ENCODE data around the gene MAIP1.

Gene MAIP1

GRCh38 chr2:199955339-199956061 is at the start of gene MAIP1, which contains the start of gene TYW5:
TSS of gene MAIP1 (plus strand) at chr2:199955582. CDS start at chr2:199955799, 217 bp downstream.
TSS of gene TYW5 (minus strand) at chr2:199955491. CDS start at chr2:199955470, 21 bp downstream.
- H3K27ac ChIP-seq = peak within 1 kb of the TSS; percentile 83 to 100 (median 97)
- peak within 1 kb of the TSS; percentile 80 to 100 (median 96) for H3K4me3 ChIP-seq

GRCh38 chr2:199907008-199907714 is 48.2 kb upstream of the MAIP1 start:
- H3K27ac ChIP-seq = no peak overlapping the region
- H3K4me3 ChIP-seq = no peak overlapping the region

GRCh38 chr2:199910338-199911051 is 44.9 kb upstream of the MAIP1 start:
- Histone ChIP-seq H3K4me3 (peak overlapping the region; percentile 68 to 99 (median 81)), H3K27ac (peak overlapping the region in 5 of 21 experiments; percentile 92 to 99 (median 98))

GRCh38 chr2:199911052-199911876 is 44.1 kb upstream of the MAIP1 start, which contains the start of gene C2orf69:
TSS of gene C2orf69 (plus strand) at chr2:199911293. CDS start at chr2:199911439, 146 bp downstream.
- Histone ChIP-seq H3K27ac (peak within 1 kb of the TSS; percentile 81 to 99 (median 94)), H3K4me3 (peak within 1 kb of the TSS; percentile 68 to 99 (median 81))

- H3K27ac ChIP-seq = peak overlapping the region; percentile 81 to 99 (median 94)
- H3K4me3 ChIP-seq = peak overlapping the region; percentile 68 to 99 (median 81)
Observed at GRCh38 chr2:199911877-199912161, 43.6 kb upstream of the MAIP1 start.

GRCh38 chr2:199912553-199913114 is 42.7 kb upstream of the MAIP1 start:
- Histone ChIP-seq H3K4me3 (peak overlapping the region in 4 of 7 experiments; percentile 75 to 86 (median 80)), H3K27ac (peak overlapping the region in 5 of 21 experiments; percentile 92 to 99 (median 93))

GRCh38 chr2:199914372-199914958 is 40.9 kb upstream of the MAIP1 start:
- Histone ChIP-seq H3K27ac (no peak overlapping the region), H3K4me3 (no peak overlapping the region)

- Histone ChIP-seq H3K4me3 (no peak overlapping the region), H3K27ac (no peak overlapping the region)
Observed at GRCh38 chr2:199916980-199917379, 38.4 kb upstream of the MAIP1 start.

- Histone ChIP-seq H3K27ac (no peak overlapping the region), H3K4me3 (no peak overlapping the region)
Observed at GRCh38 chr2:199922856-199923255, 32.5 kb upstream of the MAIP1 start.

- H3K4me3 ChIP-seq = no peak overlapping the region
- no peak overlapping the region for H3K27ac ChIP-seq
Observed at GRCh38 chr2:199923924-199924323, 31.5 kb upstream of the MAIP1 start.

GRCh38 chr2:199926806-199927205 is 28.6 kb upstream of the MAIP1 start:
- H3K27ac ChIP-seq = no peak overlapping the region
- no peak overlapping the region for H3K4me3 ChIP-seq

GRCh38 chr2:199928226-199928625 is 27.2 kb upstream of the MAIP1 start:
- Histone ChIP-seq H3K27ac (no peak overlapping the region), H3K4me3 (no peak overlapping the region)

GRCh38 chr2:199928626-199929025 is 26.8 kb upstream of the MAIP1 start:
- no peak overlapping the region for H3K27ac ChIP-seq

GRCh38 chr2:199929262-199929661 is 26.1 kb upstream of the MAIP1 start:
- Histone ChIP-seq H3K4me3 (no peak overlapping the region), H3K27ac (no peak overlapping the region)

More at GRCh38 chr2:199928626-199929025, 26.8 kb upstream of the MAIP1 start:
- no peak overlapping the region for H3K4me3 ChIP-seq

- peak overlapping the region in 1 of 21 experiments; percentile 41 for H3K27ac ChIP-seq
- H3K4me3 ChIP-seq = no peak overlapping the region
Observed at GRCh38 chr2:199932312-199932855, 23.0 kb upstream of the MAIP1 start.

GRCh38 chr2:199933466-199933865 is 21.9 kb upstream of the MAIP1 start:
- no peak overlapping the region for H3K4me3 ChIP-seq
- peak overlapping the region in 1 of 21 experiments; percentile 13 for H3K27ac ChIP-seq

GRCh38 chr2:199936554-199936953 is 18.8 kb upstream of the MAIP1 start:
- H3K4me3 ChIP-seq = no peak overlapping the region
- no peak overlapping the region for H3K27ac ChIP-seq

- no peak overlapping the region for H3K27ac ChIP-seq
- no peak overlapping the region for H3K4me3 ChIP-seq
Observed at GRCh38 chr2:199940373-199940772, 15.0 kb upstream of the MAIP1 start.
